Measurements from ENCODE around the gene SUCLA2. TPM values are rescaled to one million over a fixed set of nuclear protein-coding genes. Genes with fewer than 3 reads are reported as not detected.

The SUCLA2 gene
- total and polyA plus RNA-seq, 2 experiments from 2014 or later: 56.0 to 84.2 TPM

GRCh38 chr13:47997384-47997783 is 3.7 kb downstream of the SUCLA2 start:
- no peak for TF ChIP-seq POLR2AphosphoS5 (IDR thresholded peaks at IDR 0.05; ENCODE audit: low read depth)
- TF ChIP-seq, protein P1, sequence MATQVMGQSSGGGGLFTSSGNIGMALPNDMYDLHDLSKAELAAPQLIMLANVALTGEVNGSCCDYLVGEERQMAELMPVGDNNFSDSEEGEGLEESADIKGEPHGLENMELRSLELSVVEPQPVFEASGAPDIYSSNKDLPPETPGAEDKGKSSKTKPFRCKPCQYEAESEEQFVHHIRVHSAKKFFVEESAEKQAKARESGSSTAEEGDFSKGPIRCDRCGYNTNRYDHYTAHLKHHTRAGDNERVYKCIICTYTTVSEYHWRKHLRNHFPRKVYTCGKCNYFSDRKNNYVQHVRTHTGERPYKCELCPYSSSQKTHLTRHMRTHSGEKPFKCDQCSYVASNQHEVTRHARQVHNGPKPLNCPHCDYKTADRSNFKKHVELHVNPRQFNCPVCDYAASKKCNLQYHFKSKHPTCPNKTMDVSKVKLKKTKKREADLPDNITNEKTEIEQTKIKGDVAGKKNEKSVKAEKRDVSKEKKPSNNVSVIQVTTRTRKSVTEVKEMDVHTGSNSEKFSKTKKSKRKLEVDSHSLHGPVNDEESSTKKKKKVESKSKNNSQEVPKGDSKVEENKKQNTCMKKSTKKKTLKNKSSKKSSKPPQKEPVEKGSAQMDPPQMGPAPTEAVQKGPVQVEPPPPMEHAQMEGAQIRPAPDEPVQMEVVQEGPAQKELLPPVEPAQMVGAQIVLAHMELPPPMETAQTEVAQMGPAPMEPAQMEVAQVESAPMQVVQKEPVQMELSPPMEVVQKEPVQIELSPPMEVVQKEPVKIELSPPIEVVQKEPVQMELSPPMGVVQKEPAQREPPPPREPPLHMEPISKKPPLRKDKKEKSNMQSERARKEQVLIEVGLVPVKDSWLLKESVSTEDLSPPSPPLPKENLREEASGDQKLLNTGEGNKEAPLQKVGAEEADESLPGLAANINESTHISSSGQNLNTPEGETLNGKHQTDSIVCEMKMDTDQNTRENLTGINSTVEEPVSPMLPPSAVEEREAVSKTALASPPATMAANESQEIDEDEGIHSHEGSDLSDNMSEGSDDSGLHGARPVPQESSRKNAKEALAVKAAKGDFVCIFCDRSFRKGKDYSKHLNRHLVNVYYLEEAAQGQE (IDR thresholded peaks at IDR 0.05; ENCODE audit: unreplicated experiment): no peak
- TF ChIP-seq CREB1 (CRISPR knock-in tag; IDR thresholded peaks at IDR 0.05; ENCODE audit: low read depth): no peak
- TF ChIP-seq, protein P2, sequence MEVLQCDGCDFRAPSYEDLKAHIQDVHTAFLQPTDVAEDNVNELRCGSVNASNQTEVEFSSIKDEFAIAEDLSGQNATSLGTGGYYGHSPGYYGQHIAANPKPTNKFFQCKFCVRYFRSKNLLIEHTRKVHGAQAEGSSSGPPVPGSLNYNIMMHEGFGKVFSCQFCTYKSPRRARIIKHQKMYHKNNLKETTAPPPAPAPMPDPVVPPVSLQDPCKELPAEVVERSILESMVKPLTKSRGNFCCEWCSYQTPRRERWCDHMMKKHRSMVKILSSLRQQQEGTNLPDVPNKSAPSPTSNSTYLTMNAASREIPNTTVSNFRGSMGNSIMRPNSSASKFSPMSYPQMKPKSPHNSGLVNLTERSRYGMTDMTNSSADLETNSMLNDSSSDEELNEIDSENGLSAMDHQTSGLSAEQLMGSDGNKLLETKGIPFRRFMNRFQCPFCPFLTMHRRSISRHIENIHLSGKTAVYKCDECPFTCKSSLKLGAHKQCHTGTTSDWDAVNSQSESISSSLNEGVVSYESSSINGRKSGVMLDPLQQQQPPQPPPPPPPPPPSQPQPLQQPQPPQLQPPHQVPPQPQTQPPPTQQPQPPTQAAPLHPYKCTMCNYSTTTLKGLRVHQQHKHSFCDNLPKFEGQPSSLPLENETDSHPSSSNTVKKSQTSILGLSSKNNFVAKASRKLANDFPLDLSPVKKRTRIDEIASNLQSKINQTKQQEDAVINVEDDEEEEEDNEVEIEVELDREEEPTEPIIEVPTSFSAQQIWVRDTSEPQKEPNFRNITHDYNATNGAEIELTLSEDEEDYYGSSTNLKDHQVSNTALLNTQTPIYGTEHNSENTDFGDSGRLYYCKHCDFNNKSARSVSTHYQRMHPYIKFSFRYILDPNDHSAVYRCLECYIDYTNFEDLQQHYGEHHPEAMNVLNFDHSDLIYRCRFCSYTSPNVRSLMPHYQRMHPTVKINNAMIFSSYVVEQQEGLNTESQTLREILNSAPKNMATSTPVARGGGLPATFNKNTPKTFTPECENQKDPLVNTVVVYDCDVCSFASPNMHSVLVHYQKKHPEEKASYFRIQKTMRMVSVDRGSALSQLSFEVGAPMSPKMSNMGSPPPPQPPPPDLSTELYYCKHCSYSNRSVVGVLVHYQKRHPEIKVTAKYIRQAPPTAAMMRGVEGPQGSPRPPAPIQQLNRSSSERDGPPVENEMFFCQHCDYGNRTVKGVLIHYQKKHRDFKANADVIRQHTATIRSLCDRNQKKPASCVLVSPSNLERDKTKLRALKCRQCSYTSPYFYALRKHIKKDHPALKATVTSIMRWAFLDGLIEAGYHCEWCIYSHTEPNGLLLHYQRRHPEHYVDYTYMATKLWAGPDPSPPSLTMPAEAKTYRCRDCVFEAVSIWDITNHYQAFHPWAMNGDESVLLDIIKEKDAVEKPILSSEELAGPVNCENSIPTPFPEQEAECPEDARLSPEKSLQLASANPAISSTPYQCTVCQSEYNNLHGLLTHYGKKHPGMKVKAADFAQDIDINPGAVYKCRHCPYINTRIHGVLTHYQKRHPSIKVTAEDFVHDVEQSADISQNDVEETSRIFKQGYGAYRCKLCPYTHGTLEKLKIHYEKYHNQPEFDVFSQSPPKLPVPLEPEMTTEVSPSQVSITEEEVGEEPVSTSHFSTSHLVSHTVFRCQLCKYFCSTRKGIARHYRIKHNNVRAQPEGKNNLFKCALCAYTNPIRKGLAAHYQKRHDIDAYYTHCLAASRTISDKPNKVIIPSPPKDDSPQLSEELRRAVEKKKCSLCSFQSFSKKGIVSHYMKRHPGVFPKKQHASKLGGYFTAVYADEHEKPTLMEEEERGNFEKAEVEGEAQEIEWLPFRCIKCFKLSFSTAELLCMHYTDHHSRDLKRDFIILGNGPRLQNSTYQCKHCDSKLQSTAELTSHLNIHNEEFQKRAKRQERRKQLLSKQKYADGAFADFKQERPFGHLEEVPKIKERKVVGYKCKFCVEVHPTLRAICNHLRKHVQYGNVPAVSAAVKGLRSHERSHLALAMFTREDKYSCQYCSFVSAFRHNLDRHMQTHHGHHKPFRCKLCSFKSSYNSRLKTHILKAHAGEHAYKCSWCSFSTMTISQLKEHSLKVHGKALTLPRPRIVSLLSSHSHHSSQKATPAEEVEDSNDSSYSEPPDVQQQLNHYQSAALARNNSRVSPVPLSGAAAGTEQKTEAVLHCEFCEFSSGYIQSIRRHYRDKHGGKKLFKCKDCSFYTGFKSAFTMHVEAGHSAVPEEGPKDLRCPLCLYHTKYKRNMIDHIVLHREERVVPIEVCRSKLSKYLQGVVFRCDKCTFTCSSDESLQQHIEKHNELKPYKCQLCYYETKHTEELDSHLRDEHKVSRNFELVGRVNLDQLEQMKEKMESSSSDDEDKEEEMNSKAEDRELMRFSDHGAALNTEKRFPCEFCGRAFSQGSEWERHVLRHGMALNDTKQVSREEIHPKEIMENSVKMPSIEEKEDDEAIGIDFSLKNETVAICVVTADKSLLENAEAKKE (CRISPR knock-in tag; IDR thresholded peaks at IDR 0.05): no peak
- no peak for TF ChIP-seq ZNF331 (CRISPR knock-in tag; IDR thresholded peaks at IDR 0.05; ENCODE audit: low read depth)
- no peak for TF ChIP-seq EZH2phosphoT487 (IDR thresholded peaks at IDR 0.05; ENCODE audit: unreplicated experiment)
- TF ChIP-seq EZH2 (IDR thresholded peaks at IDR 0.05; ENCODE audit: low read depth, unreplicated experiment): no peak
- no peak for TF ChIP-seq JUNB (IDR thresholded peaks at IDR 0.05; ENCODE audit: unreplicated experiment)
- no peak for TF ChIP-seq ZNF114 (CRISPR knock-in tag; IDR thresholded peaks at IDR 0.05)
- no peak for TF ChIP-seq NANOG (IDR thresholded peaks at IDR 0.05; ENCODE audit: borderline replicate concordance)
- TF ChIP-seq STAT1 (IDR thresholded peaks at IDR 0.05; ENCODE audit: unreplicated experiment): no peak
- no peak for TF ChIP-seq CTCF (conservative IDR thresholded peaks at IDR 0.05; ENCODE audit: low read depth in 2 of 2)
- no peak for TF ChIP-seq ETS1 (IDR thresholded peaks at IDR 0.05)
- Histone ChIP-seq H3K4me2 (no peak overlapping the region), H3K9me2 (ENCODE audit: insufficient read depth) (no peaks in the 10 kb centered on the region), H3K36me3 (ENCODE audit: insufficient read depth) (peaks cover 12% of the 10 kb centered on the region; the same call in 1 of the 2 replicates), H3K27me3 (ENCODE audit: insufficient read depth) (no peaks in the 10 kb centered on the region), H3K4me3 (no peak overlapping the region), H4K20me1 (replicated peaks; ENCODE audit: insufficient read depth) (no peaks in the 10 kb centered on the region; the same call in 1 of the 2 replicates), H2AFZ (no peak overlapping the region), H3K79me2 (replicated peaks; ENCODE audit: insufficient read depth) (peaks cover 86% of the 10 kb centered on the region), H3F3A (replicated peaks; ENCODE audit: low read depth) (0 out of 2 replicates have a peak, but pooled peaks cover 4% of the 10 kb centered on the region), H3K4me1 (ENCODE audit: insufficient read depth) (peaks cover 14% of the 10 kb centered on the region), H3K27ac (ENCODE audit: low read depth) (no peak overlapping the region)
- Mint-ChIP-seq H3K27ac (no peak overlapping the region), H3K4me1 (peaks cover 14% of the 10 kb centered on the region; the same call in 2 of the 3 replicates), H3K36me3 (ENCODE audit: low read depth) (peaks cover 32% of the 10 kb centered on the region), H3K4me3 (no peak overlapping the region), H3K27me3 (ENCODE audit: insufficient read depth, low read depth, poor library complexity) (peaks cover 3% of the 10 kb centered on the region), H3K9me3 (no peaks in the 10 kb centered on the region)
- DNase-seq (ENCODE audit: low spot score) (no peak), ATAC-seq (no peak)

Data from GM23338 (cell line).